Mammary epithelial cell (primary cell): ENCODE measurements around the gene STOX1.

ENCODE experiments used
- EZH2 ChIP-seq: IDR thresholded peaks from 2 replicates; pipeline ENCODE4 v1.6.1; 2012; ENCODE audit warnings: low read length, inconsistent platforms, borderline replicate concordance
- TF ChIP-seq, protein P1 (sequence below), 2 donors: IDR thresholded peaks in 1 of 2; conservative IDR thresholded peaks in 1 of 2; 2 replicates each; pipeline ENCODE4 v1.5.1; 2011 to 2012; ENCODE audit warnings: inconsistent platforms in 2 of 2, low read length in 2 of 2, mild to moderate bottlenecking in 2 of 2, control low read depth in 1 of 2, low read depth in 1 of 2; ENCODE audit not compliant: insufficient read depth in 1 of 2; ENCODE audit errors: extremely low read depth in 1 of 2

DNA sequence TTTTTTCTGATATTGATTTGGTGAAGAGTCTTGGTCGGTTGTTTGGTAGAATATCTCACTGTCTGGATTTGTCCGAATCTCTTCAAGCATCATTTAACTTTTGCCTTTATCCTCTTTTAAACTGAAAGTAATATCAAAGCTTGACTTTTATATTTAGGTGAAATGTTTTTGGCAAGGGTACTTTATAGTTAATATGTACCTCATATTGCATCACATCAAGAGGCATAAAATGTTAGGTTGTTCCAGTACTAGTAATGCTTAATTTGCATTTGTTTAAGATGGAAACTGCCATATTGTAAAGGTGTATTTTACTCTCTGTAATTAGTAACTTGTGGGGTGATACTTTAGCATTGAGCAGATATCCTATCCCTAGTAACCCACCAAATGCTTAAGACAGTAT, 111.6 kb downstream of the STOX1 start:
- TF ChIP-seq, protein P1, sequence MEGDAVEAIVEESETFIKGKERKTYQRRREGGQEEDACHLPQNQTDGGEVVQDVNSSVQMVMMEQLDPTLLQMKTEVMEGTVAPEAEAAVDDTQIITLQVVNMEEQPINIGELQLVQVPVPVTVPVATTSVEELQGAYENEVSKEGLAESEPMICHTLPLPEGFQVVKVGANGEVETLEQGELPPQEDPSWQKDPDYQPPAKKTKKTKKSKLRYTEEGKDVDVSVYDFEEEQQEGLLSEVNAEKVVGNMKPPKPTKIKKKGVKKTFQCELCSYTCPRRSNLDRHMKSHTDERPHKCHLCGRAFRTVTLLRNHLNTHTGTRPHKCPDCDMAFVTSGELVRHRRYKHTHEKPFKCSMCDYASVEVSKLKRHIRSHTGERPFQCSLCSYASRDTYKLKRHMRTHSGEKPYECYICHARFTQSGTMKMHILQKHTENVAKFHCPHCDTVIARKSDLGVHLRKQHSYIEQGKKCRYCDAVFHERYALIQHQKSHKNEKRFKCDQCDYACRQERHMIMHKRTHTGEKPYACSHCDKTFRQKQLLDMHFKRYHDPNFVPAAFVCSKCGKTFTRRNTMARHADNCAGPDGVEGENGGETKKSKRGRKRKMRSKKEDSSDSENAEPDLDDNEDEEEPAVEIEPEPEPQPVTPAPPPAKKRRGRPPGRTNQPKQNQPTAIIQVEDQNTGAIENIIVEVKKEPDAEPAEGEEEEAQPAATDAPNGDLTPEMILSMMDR (conservative IDR thresholded peaks at IDR 0.05 in 1 of 2, IDR thresholded peaks at IDR 0.05 in 1 of 2; ENCODE audit: extremely low read depth in 1 of 2, insufficient read depth in 1 of 2, low read depth in 1 of 2, low read length in 2 of 2), result no peak
- TF ChIP-seq EZH2, result no peak
